Embryonic facial prominence (tissue), 1 donor: ENCODE results near the gene ADGRB3.

ENCODE experiments used
- DNase-seq: peaks from one replicate; pipeline ENCODE4 v3.0.0-alpha.2; 2016; ENCODE audit errors: extremely low spot score

Gene ADGRB3

GRCh38 chr6:69331886-69332285 lies 696.8 kb downstream of the ADGRB3 start:
- DNase-seq, result no peak

GRCh38 chr6:69337311-69337710 lies 702.2 kb downstream of the ADGRB3 start:
- DNase-seq, result no peak

GRCh38 chr6:69338431-69339162 lies 703.5 kb downstream of the ADGRB3 start:
- DNase-seq, result no peak

GRCh38 chr6:69339163-69339550 lies 704.1 kb downstream of the ADGRB3 start:
- no peak for DNase-seq

- no peak for DNase-seq
Measured at GRCh38 chr6:69340196-69340595, 705.1 kb downstream of the ADGRB3 start.

- peak; percentile 12 for DNase-seq
Measured at GRCh38 chr6:69343851-69344250, 708.8 kb downstream of the ADGRB3 start.

GRCh38 chr6:69349771-69350170 lies 714.7 kb downstream of the ADGRB3 start:
- no peak for DNase-seq

GRCh38 chr6:69362209-69362608 lies 727.1 kb downstream of the ADGRB3 start:
- no peak for DNase-seq

- DNase-seq, result no peak
Measured at GRCh38 chr6:69366831-69367230, 731.7 kb downstream of the ADGRB3 start.

GRCh38 chr6:69368613-69369012 lies 733.5 kb downstream of the ADGRB3 start:
- no peak for DNase-seq

- DNase-seq, result no peak
Measured at GRCh38 chr6:69370763-69371162, 735.7 kb downstream of the ADGRB3 start.

GRCh38 chr6:69378326-69378725 lies 743.2 kb downstream of the ADGRB3 start:
- no peak for DNase-seq

- DNase-seq, result no peak
Measured at GRCh38 chr6:69379518-69379917, 744.4 kb downstream of the ADGRB3 start.

- DNase-seq, result no peak
Measured at GRCh38 chr6:69383627-69384026, 748.5 kb downstream of the ADGRB3 start.

GRCh38 chr6:69386426-69386825 lies 751.3 kb downstream of the ADGRB3 start:
- no peak for DNase-seq

GRCh38 chr6:69390125-69390524 lies 755.0 kb downstream of the ADGRB3 start:
- DNase-seq, result no peak

GRCh38 chr6:69391106-69391505 lies 756.0 kb downstream of the ADGRB3 start:
- DNase-seq, result no peak

- DNase-seq, result no peak
Measured at GRCh38 chr6:69392745-69393144, 757.7 kb downstream of the ADGRB3 start.

GRCh38 chr6:69398311-69398710 lies 763.2 kb downstream of the ADGRB3 start:
- no peak for DNase-seq

GRCh38 chr6:69398729-69399128 lies 763.6 kb downstream of the ADGRB3 start:
- no peak for DNase-seq

- no peak for DNase-seq
Measured at GRCh38 chr6:69408886-69409285, 773.8 kb downstream of the ADGRB3 start.

GRCh38 chr6:69416776-69417175 lies 781.7 kb downstream of the ADGRB3 start:
- no peak for DNase-seq

GRCh38 chr6:69421269-69421668 lies 786.2 kb downstream of the ADGRB3 start:
- no peak for DNase-seq

GRCh38 chr6:69422020-69422419 lies 786.9 kb downstream of the ADGRB3 start:
- DNase-seq, result no peak
